ENCODE measurements around the gene MRPL20.

DNA sequence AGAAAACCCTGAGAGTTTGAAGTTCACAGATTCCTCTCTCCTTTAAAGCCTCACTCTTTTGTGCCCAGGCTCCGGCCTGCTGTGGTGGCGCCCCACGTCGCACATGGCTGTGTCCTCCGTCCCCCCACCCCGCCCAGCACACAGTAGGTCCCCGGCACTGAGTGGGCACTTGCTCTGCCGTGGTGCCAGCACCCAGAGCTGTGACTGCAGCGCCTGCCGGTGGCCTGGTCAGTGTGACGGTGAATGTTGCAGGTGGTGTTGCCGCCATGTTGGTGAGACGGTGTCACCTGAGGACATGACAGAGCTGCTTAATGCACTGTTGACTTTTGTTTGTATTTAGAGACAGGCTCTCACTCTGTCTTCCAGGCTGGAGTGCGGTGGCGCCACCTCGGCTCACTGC lies 45.8 kb upstream of the MRPL20 start:
- TF ChIP-seq CTCF (IDR thresholded peaks at IDR 0.05) (no peak), POLR2A (IDR thresholded peaks at IDR 0.05) (no peak)
